Measurements from ENCODE around the gene SPAAR.
"Not testable (repeated sequence)": the region's sequence is repeated elsewhere in the genome, so short reads cannot be mapped to it uniquely, and the experiment has no call there.

The SPAAR gene

GRCh38 chr9:35899021-35899420 lies 10.3 kb upstream of the SPAAR start:
- in situ Hi-C loops (cut with MboI; ENCODE audit: low sequenced_read_pairs): loop anchor here (25.0 kb wide), 1 partner anchor 112 kb away; the partner anchor contains the start of gene NPR2

- in situ Hi-C loops (cut with MboI; ENCODE audit: low sequenced_read_pairs): no loop called here
These were observed 6.2 kb upstream of the SPAAR start for GRCh38 chr9:35903049-35903448.

DNA sequence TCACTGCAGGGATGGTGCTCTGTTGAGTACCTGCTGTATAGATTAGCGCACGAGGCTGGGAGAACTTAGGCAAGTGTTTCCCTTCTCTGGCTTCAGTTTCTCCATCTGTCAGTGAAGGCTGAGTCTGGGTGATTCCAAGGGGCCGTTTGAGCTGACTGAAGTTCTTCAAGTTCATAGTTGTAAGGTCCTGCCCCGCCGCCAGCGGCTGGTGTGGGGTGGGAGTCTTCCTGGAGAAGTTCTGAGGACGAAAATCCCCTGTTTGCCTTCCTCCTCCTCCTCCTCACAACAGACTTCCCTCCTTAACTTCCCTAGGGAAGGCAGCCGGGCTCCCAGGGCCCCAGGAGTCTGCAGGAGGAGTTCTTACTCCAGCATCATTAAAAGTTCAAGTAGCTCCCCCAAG lies 5.0 kb upstream of the SPAAR start:
- in situ Hi-C loops (cut with MboI; ENCODE audit: low sequenced_read_pairs): no loop called here

DNA sequence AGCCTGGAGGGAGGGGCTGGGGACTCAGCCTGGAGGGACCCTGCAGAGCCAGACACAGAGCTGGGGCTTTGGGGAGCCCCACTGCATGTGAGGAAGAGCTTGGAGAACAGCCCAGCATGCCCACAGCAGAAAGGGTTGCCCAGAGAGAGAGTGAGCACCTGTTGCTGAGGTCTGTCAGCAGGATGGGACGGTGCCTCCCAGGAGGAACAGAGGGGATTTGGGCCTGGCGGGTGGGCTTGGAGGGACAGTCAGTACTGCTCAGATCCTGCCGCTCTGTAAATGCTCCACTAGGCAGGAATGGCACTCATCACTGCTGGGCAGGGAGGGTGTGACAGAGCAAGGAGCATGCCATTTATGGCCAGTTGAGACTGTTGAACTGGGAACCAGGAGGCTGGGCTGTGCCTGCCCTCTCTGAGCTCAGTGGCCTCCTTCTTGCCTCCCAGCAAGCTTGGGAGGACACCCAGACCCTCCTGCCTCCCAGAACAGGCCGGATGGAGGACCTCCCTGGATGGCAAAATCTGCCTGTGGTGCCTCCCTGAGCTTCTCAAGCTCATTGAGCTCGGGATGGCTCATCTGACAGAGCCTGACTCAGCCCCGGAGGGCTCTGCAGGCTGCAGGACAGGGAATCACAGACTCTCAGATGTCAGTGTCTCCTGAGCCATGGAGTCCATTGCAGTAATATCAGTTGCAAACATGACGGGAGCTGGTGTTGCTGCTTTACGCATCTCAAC lies 4.1 kb upstream of the SPAAR start:
- in situ Hi-C loops (cut with MboI; ENCODE audit: low sequenced_read_pairs): no loop called here

GRCh38 chr9:35905912-35906679 lies 3.2 kb upstream of the SPAAR start, which contains the start of gene HRCT1:
TSS of gene HRCT1 (plus strand) at chr9:35906202. CDS start at chr9:35906288, 86 bp downstream.
- in situ Hi-C loops (cut with MboI; ENCODE audit: low sequenced_read_pairs): no loop called here

DNA sequence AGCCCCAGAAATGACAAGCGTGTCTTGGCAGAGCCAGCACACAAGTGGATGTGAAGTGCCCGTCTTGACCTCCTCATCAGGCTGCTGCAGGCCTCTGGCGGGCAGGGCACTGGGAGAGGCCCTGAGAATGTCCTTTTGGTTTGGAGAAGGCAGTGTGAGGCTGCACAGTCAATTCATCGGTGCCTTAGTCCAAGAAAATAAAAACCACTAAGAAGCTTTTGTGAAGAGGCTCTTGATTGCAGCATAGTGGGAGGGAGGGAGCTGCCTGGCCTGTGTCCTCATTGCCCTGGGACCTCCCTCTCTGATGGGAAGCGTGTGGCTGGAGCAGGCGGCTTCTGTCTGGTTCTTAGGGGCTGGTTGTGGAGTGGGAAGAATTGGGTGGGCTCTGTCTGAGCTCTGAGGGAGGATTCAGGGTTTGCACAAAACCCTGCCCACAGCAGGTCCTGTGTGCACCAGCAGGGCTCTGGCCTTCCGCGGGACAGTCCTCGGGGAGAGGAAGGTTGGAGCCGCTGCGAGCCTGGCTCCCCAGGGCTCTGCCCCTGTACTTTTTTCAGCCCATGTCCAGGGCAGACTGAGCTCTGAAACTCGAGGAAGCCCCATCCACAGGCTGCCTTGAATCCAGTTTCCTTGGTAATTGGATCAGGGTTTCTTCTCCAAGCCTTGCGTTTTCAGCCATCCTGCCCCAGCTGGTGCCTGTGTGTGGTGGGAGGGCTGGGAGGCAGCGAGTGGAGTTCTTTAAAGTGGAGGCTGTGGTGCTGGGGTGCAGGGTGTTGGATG lies 2.2 kb upstream of the SPAAR start:
- in situ Hi-C loops (cut with MboI; ENCODE audit: low sequenced_read_pairs): no loop called here

DNA sequence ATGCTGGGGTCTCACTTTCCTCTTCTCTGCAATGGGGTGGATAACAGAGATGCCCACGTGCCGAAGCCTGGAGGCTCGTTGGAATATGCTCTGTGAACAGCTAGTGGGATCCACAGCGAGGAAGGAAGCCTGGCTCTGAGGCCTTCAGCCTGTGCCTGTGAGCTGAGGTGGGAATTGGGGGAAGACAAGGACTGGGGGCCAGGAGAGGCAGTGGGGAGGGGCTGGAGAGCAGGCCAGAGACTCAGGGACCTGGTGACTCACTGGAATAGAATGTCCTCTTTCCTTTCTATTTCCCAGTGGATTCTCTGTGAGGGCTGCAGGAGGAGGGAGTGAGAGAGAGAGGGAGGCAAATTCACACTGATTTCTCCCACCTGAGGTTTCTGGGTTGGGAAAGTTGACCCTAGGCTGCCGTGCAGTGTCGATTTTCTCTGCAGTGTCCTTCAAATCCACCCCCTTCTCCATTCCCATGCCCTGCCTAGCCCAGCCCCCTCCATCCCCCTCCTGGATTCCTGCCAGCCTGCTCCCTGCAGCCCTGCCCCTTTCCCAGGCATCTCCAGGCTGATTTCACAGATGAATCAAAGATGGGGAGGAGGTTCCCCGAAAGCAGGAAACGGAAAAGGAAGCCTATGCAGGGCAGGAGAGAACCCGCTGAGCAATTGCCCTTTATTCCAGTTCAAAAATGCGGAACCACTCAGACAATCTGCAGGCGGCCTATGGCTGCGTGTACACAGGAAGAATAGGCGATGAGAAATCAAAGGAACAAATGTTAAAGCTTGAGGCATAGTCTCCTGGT lies 1.4 kb upstream of the SPAAR start:
- in situ Hi-C loops (cut with MboI; ENCODE audit: low sequenced_read_pairs): no loop called here

DNA sequence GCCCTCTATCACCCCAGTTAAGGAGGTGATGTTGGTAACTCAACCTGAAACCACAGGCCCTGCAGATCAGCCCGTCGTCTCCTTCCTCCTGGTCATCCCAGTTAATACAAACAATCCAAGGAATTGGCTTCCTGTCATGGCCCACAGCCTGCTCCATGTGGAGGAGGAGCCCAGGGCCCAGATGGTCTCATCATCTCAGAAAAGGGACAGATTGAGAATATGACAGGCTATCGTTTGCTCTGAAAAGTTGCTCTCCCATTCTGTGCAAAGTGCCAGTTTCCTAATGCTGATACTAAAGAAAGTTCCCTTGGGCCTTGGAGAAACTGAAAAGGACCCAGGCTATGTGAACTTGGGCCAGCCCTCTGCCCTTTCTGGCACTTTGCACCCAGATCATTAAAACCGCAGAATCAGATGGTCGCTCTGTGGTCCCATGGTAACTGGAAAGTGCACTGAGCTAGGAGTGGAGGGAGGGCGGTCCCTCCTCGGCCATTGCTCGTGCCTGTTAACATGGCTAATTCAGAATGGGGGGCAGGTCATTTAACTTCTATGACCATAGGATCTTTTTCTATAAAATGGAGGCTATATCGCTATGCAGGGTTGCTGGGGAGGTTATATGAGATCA lies 675 bp upstream of the SPAAR start:
- in situ Hi-C loops (cut with MboI; ENCODE audit: low sequenced_read_pairs): no loop called here

DNA sequence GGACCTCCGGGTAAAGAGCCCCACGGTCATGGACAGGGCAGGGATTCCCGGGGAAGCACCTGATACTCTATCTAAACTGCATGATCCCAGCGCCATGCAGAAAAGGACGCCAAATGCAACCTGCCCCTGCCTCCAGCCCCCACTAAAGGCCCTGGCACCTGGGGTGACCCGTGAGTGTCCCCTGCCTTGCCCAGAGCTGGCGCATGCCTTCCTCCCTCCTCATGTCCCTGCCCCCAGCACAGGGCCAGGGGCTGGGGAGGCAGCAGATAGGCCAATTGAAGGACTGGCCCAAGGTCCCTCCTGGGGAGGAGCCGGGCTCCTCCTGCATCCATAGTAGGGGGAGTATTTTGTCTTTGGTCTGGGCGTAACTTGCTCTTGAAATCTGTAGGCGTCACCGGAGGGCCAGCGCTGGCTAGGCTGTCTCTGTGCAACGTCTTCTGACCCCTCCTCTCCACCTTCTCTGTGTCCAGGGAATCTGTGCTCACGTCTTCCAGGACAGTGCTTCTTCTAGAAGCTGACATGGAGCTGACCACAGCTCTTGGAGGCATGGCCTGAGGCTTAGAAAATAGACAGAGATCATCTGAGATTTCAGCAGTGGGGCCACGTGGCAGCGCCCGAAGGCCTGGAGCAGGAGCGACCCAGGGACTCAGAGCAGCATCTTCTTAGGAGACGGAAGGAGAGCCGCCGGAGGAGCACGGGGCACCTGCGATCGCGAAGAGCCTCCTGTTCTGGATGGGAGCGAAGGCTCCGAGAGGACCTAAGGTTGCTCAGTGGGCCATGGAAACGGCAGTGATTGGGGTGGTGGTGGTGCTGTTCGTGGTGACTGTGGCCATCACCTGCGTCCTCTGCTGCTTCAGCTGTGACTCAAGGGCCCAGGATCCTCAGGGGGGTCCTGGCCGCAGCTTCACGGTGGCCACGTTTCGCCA lies 660 bp downstream of the SPAAR start:
- in situ Hi-C loops (cut with MboI; ENCODE audit: low sequenced_read_pairs): no loop called here

- in situ Hi-C loops (cut with MboI; ENCODE audit: low sequenced_read_pairs): no loop called here
These were observed 1.5 kb downstream of the SPAAR start for GRCh38 chr9:35910613-35911359.

- in situ Hi-C loops (cut with MboI; ENCODE audit: low sequenced_read_pairs): no loop called here
These were observed 2.4 kb downstream of the SPAAR start for GRCh38 chr9:35911690-35912089.

GRCh38 chr9:35912791-35913400 lies 3.6 kb downstream of the SPAAR start:
- in situ Hi-C loops (cut with MboI; ENCODE audit: low sequenced_read_pairs): no loop called here

- in situ Hi-C loops (cut with MboI; ENCODE audit: low sequenced_read_pairs): not testable (repeated sequence)
These were observed 4.1 kb downstream of the SPAAR start for GRCh38 chr9:35913429-35913828.

GRCh38 chr9:35914301-35914807 lies 5.1 kb downstream of the SPAAR start:
- in situ Hi-C loops (cut with MboI; ENCODE audit: low sequenced_read_pairs): no loop called here

DNA sequence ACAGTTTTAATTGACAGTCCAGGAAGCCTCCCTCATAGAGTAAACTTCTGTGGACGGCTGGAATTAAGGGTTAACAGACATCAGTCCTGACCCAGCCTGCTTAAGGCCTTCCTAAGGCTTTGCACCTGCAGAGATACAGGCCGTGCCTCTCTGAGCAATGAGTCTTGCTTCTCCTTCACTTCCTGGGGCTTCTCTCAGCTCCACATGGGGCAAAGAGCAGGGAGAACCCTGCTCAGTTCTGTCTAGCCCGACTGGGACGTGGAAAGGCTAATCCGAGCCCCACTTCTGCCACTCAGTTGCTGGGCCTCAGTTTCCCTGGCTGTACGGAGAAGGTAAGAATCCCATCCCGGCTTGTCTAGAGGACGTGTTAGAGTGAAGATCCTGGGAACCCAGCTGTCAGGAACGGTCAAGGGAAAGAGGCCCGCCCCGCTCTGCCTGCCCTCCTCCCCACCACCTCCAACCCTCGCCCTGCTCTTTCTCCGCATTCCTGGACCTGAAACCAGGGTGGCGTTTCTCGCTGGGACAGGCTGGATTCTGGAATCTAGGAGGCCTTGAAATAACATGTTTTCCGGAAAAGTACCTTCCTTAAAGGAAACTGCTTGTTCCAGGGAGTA lies 6.5 kb downstream of the SPAAR start:
- in situ Hi-C loops (cut with MboI; ENCODE audit: low sequenced_read_pairs): no loop called here

DNA sequence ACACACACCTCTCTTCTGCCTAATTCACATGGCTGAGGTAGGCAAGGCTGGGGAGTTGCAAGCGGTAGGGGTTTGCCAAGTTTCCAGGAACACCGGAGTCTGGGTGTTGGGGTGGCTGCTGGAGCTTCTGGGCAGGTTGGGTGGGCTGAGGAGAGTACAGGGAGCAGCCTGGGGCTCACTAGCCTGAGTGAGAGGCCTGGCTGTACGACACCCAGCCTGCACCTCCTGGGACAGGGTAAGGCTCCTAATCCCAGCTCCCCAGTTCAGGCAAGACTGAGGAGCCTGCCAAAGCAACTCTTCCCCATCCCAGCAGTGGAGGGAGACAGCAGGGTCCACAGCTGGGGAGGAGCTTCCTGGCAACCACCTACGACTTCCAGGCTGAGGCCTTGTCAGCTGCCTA lies 8.0 kb downstream of the SPAAR start:
- in situ Hi-C loops (cut with MboI; ENCODE audit: low sequenced_read_pairs): no loop called here

- in situ Hi-C loops (cut with MboI; ENCODE audit: low sequenced_read_pairs): no loop called here
These were observed 9.5 kb downstream of the SPAAR start for GRCh38 chr9:35918780-35919179.
